ENCODE results near the gene TCP11L2. TPM values are rescaled to one million over a fixed set of nuclear protein-coding genes. Genes with fewer than 3 reads are reported as not detected.

TCP11L2 gene
- total and polyA plus RNA-seq, 2 of the 13 experiments (the other 11 are each of a cell fraction or from before 2014, with no cell fraction given), result 4.6 to 24.1 TPM

DNA sequence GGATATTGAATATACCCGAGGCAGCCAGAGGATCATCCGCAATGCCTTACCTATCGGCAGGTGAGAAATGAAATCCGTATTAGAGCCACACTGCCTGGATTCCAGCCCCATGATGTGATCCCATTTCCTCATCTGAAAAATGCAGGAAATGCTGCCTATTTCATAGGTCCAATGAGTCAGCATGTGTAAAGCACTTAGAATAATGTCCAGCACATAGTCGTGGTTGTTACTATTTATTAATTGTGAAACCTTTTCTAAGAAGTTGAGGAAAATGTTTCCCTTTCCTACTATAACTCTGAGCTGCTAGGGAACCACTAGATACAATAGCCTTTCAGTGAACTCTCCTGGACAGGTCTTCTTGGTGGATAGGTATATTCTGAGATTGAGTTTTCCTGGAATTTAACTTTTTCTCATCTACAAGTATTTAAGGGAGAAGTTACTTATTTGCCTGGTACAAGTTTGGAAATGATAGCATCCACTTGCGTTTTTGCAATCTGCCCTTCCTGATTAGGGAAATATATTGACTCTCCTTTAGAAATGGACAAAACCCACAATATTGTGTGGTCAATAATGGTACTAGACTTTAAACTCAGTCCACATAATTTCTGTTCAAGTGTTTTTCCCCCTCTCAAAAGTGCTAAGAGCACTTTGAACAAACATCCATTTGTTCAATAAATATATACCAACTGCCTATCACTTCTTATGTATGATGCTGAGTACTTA, 67.3 kb downstream of the TCP11L2 start:
- no peak for FAIRE-seq
- BruUV-seq (replicated peaks), result no TSS peak
- no peak overlapping the region for H2AFZ ChIP-seq (ENCODE audit: low read length)
- no peaks in the 10 kb centered on the region for H3K9me3 ChIP-seq (ENCODE audit: low read length)
- no peaks in the 10 kb centered on the region for H4K20me1 ChIP-seq (ENCODE audit: insufficient read depth, low read length)
- H3K27ac ChIP-seq (ENCODE audit: extremely low read length, insufficient read depth, low read length), result no peak overlapping the region
- H3K27me3 ChIP-seq (ENCODE audit: control insufficient read depth in 1 of 2, insufficient read depth in 2 of 2, low read length in 2 of 2), result no peaks in the 10 kb centered on the region
- in situ Hi-C loops (cut with HindIII; ENCODE audit: extremely low pct_ligation_motif_present, low pct_unique_long_range_greater_than_20kb) (no loop called here), intact Hi-C loops (cut with micrococcal nuclease; ENCODE audit: unreplicated experiment) (no loop called here)
- ChIA-PET CTCF (ENCODE audit: low intra/inter-chr PET ratio, low total read pairs) (no interaction called here), POLR2A (interaction anchor here (1.2 kb wide), 1 partner anchor 12 kb away, joined by 4 read pairs; no protein-coding TSS in a partner anchor)
- no peak for DNase-seq (ENCODE audit: low spot score)
- no peak overlapping the region for H3K9ac ChIP-seq (ENCODE audit: insufficient read depth, low read depth, low read length)
- no peaks in the 10 kb centered on the region for H3K79me2 ChIP-seq (ENCODE audit: insufficient read depth, low read length)
- no peak overlapping the region for H3K4me2 ChIP-seq (ENCODE audit: low read depth, low read length)
- H3K4me3 ChIP-seq (replicated peaks in 1 of 3; ENCODE audit: insufficient read depth in 1 of 3, low read depth in 2 of 3, low read length in 3 of 3), result no peak overlapping the region
- H3K36me3 ChIP-seq (replicated peaks in 1 of 2; ENCODE audit: control insufficient read depth in 1 of 2, insufficient read depth in 2 of 2, low read length in 2 of 2), result peaks cover 0 to 28% of the 10 kb centered on the region in 2 experiments; a peak in 3 of 5 replicates
- ATAC-seq, result no peak
- 87% methylated on average over 6 of the region's 6 CpGs for WGBS (ENCODE audit: low lambda C conversion rate)
- H3K4me1 ChIP-seq (ENCODE audit: insufficient read depth, low read length), result no peaks in the 10 kb centered on the region
- TF ChIP-seq, protein P1, sequence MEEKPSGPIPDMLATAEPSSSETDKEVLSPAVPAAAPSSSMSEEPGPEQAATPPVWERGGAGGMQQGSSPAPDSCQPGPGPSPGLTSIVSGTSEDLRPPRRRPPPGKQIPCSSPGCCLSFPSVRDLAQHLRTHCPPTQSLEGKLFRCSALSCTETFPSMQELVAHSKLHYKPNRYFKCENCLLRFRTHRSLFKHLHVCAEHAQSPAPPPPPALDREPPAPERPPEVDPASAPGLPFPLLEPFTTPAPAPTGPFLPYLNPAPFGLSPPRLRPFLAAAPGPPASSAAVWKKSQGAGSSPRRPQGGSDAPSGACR (CRISPR knock-in tag; IDR thresholded peaks at IDR 0.05), result no peak
- TF ChIP-seq, protein P2, sequence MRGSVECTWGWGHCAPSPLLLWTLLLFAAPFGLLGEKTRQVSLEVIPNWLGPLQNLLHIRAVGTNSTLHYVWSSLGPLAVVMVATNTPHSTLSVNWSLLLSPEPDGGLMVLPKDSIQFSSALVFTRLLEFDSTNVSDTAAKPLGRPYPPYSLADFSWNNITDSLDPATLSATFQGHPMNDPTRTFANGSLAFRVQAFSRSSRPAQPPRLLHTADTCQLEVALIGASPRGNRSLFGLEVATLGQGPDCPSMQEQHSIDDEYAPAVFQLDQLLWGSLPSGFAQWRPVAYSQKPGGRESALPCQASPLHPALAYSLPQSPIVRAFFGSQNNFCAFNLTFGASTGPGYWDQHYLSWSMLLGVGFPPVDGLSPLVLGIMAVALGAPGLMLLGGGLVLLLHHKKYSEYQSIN (CRISPR knock-in tag; IDR thresholded peaks at IDR 0.05; ENCODE audit: borderline replicate concordance), result no peak
- TF ChIP-seq HNRNPK (IDR thresholded peaks at IDR 0.05; ENCODE audit: low read depth, low read length, poor library complexity, severe bottlenecking) (no peak), CBX5 (CRISPR knock-in tag; IDR thresholded peaks at IDR 0.05; ENCODE audit: borderline replicate concordance) (no peak), ZNF562 (CRISPR knock-in tag; IDR thresholded peaks at IDR 0.05; ENCODE audit: borderline replicate concordance) (no peak), ZNF333 (CRISPR knock-in tag; IDR thresholded peaks at IDR 0.05; ENCODE audit: borderline replicate concordance) (no peak), ZZZ3 (CRISPR knock-in tag; IDR thresholded peaks at IDR 0.05; ENCODE audit: borderline replicate concordance) (no peak), FLYWCH1 (CRISPR knock-in tag; IDR thresholded peaks at IDR 0.05) (no peak), ZSCAN29 (CRISPR knock-in tag; conservative IDR thresholded peaks at IDR 0.05) (no peak), ZNF75D (CRISPR knock-in tag; IDR thresholded peaks at IDR 0.05; ENCODE audit: borderline replicate concordance) (no peak), PCBP2 (optimal IDR thresholded peaks at IDR 0.05; ENCODE audit: low read depth, low read length, poor library complexity, severe bottlenecking) (no peak), TCF7L2 (IDR thresholded peaks at IDR 0.05; ENCODE audit: low read depth, low read length) (no peak), ZNF335 (CRISPR knock-in tag; IDR thresholded peaks at IDR 0.05) (no peak), NCOA5 (CRISPR knock-in tag; IDR thresholded peaks at IDR 0.05) (no peak)
- TF ChIP-seq, protein P3, sequence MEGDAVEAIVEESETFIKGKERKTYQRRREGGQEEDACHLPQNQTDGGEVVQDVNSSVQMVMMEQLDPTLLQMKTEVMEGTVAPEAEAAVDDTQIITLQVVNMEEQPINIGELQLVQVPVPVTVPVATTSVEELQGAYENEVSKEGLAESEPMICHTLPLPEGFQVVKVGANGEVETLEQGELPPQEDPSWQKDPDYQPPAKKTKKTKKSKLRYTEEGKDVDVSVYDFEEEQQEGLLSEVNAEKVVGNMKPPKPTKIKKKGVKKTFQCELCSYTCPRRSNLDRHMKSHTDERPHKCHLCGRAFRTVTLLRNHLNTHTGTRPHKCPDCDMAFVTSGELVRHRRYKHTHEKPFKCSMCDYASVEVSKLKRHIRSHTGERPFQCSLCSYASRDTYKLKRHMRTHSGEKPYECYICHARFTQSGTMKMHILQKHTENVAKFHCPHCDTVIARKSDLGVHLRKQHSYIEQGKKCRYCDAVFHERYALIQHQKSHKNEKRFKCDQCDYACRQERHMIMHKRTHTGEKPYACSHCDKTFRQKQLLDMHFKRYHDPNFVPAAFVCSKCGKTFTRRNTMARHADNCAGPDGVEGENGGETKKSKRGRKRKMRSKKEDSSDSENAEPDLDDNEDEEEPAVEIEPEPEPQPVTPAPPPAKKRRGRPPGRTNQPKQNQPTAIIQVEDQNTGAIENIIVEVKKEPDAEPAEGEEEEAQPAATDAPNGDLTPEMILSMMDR (CRISPR knock-in tag; IDR thresholded peaks at IDR 0.05), result no peak
- TF ChIP-seq, protein P4, sequence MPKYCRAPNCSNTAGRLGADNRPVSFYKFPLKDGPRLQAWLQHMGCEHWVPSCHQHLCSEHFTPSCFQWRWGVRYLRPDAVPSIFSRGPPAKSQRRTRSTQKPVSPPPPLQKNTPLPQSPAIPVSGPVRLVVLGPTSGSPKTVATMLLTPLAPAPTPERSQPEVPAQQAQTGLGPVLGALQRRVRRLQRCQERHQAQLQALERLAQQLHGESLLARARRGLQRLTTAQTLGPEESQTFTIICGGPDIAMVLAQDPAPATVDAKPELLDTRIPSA (CRISPR knock-in tag; IDR thresholded peaks at IDR 0.05; ENCODE audit: borderline replicate concordance), result no peak
- TF ChIP-seq, protein P5, sequence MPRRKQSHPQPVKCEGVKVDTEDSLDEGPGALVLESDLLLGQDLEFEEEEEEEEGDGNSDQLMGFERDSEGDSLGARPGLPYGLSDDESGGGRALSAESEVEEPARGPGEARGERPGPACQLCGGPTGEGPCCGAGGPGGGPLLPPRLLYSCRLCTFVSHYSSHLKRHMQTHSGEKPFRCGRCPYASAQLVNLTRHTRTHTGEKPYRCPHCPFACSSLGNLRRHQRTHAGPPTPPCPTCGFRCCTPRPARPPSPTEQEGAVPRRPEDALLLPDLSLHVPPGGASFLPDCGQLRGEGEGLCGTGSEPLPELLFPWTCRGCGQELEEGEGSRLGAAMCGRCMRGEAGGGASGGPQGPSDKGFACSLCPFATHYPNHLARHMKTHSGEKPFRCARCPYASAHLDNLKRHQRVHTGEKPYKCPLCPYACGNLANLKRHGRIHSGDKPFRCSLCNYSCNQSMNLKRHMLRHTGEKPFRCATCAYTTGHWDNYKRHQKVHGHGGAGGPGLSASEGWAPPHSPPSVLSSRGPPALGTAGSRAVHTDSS (CRISPR knock-in tag; conservative IDR thresholded peaks at IDR 0.05), result no peak
